ENCODE data around the gene DPH1.
"Not testable (repeated sequence)": the region's sequence is repeated elsewhere in the genome, so short reads cannot be mapped to it uniquely, and the experiment has no call there.

Gene DPH1

DNA sequence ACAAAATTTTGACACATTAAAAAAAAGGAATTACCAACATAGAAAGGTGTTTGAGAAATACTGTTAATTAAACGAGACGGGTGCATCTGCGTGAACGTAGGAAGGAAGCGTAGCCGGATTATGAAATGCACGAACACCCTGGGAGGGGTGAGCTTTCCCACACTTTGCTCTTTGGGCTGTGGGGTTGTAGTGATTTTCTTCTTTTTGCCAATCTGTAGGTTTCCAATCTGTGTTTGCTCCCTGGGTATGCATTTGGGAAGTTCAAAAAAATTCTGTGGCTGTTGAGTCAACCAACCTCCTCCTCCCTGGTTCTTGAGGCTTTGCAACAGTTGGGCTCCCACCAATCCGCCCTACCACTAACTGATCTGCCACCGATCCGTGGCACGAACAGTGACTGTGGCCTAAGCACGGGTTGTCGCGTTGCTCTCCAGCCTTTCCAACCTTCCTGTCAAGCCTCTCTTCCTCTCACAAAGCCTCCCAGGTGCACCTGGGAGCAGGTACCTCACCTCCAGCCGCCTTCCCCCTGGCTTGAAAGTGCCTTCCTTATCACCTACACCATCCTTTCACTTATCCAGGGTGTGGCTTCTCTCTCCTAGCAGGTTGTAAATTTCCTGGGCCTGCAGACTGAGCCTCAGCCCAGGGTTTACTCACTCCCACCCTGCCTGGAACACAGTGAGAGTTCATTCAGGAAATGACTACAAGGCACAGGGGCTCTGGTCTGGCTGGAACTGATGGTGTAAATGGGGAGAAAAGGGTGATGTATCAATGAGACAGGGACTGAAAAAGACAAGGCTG lies 21.4 kb upstream of the DPH1 start:
- FAIRE-seq (no peak), DNase-seq (ENCODE audit: low spot score) (no peak)

DNA sequence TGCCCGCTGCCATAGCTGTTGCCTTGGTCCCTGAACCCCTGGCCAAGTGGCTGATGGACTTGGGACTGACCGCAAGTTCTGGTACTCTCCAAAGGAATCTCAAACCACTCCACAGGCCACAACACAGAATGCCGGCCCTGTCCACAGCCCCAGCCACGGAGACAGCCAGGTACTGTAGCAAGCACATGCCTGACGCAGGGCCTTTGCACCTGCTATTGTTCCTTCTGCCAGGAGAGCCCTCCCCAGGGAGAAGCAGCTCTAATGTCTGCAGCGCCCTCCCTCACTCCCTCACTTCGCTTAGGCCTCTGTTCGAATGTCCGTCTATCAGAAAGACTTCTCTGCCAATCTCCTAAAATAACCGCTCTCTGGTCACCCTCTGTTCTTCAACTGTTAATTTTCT lies 20.2 kb upstream of the DPH1 start:
- no peak for FAIRE-seq
- no peak for DNase-seq (ENCODE audit: low spot score)

DNA sequence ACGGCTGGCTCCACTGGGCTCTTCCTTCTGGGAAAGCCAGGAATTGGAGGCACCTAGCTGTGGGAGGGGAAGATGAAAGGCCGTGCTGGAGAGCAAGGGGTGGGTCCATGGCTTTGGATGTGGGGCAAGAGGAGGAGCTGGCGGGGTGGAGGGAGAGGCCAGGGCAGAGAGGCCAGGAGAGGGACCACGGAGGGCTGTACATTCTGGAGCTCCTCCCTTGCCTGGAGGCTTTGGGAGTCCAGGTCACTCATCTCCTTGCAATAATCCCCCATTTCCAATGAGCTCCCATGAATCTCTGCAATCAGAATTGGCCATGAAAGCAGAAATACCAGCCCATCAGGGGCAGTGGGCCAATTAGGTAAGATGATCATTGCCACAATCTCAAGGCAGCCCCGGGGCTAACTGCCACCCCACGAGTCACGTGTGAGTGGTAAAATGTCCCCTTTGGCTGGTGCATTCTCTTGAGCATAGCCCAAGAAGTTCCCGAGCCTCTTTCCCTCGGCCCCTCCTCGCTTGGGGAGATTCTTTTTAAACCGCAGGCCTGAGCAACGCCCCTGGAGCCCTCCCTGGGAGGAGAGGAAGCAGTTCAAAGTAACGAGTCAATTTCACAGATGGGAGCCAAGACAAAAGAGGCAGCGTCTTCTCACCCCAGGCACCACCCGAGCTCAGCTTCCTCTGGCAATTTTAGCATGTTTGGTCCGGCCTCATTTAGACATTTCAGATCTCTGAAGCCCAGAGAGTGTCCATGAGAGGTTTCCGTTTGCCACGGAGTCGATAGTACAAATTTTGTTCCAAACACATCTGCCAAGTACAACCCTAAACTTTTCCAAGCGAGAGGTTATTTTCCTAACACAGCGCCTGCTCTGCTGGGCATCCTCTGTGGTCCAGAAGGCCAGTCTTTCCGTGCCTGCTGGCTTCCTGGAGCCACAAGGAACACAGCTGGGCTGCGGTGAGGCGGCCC lies 18.3 kb upstream of the DPH1 start:
- FAIRE-seq = no peak
- DNase-seq (ENCODE audit: low spot score) = no peak

DNA sequence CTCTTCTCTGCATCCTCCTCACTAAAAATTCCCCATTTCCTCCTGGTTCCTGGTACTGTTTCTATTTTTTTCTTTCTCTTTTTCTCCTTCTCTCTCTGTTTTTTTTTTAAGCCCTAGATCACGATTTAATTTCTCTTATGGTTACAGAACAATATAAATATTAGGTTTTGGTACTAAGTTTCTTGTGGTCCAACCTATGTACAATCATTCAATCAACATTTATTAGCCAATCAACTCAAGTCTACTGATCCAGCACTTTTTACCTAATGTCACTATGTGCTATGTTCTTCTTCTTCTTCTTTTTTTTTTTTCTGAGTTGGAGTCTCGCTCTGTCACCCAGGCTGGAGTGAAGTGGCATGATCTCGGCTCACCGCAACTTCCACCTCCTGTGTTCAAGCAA lies 17.5 kb upstream of the DPH1 start:
- FAIRE-seq (no peak), DNase-seq (ENCODE audit: low spot score) (no peak)

DNA sequence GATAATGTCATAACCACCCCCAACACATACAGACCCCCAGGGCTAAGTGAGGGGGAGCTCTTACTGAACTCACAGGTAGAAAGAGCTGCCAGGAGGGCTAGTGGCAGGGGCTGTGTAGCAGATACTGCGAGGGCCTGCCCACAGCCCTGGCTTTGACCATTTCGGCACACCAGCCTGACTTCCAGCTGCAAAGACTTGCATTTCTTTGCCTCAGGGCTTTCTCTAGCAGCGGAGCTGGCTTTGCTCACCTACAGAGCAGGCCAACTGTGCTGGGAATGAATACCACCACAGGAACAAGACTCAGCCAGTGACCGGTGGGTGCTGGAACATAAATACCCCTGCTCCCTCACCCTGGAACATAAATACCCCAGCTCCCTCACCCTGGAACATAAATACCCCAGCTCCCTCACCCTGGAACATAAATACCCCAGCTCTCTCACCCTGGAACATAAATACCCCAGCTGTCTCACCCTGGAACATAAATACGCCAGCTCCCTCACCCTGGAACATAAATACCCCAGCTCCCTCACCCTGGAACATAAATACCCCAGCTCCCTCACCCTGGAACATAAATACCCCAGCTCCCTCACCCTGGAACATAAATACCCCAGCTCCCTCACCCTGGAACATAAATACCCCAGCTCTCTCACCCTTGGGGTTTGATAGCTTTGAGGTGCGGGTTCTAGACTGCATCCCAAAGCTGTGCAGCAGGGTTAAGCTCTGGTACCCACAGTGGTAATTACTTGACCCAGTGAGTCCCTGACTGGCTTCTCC lies 16.5 kb upstream of the DPH1 start:
- not testable (repeated sequence) for FAIRE-seq

DNA sequence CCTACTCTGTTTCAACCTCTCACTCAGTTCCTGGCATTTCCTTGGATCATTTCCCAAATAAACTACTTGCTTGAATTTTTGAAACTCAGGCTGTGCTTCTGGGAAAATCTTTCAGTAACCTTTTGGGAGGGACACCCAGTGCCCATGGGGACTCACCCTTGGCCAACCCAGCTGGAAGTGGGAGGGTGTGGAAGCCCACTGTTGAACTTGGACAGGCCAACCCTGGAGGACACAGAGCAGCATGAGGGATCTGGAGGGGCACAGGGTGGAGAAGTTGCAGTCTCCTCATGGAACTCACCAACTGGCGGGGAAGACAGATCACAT lies 16.0 kb upstream of the DPH1 start:
- DNase-seq (ENCODE audit: low spot score) = no peak
- no peak for FAIRE-seq

More for the DNA sequence above, 16.5 kb upstream of the DPH1 start:
- not testable (repeated sequence) for DNase-seq (ENCODE audit: low spot score)

DNA sequence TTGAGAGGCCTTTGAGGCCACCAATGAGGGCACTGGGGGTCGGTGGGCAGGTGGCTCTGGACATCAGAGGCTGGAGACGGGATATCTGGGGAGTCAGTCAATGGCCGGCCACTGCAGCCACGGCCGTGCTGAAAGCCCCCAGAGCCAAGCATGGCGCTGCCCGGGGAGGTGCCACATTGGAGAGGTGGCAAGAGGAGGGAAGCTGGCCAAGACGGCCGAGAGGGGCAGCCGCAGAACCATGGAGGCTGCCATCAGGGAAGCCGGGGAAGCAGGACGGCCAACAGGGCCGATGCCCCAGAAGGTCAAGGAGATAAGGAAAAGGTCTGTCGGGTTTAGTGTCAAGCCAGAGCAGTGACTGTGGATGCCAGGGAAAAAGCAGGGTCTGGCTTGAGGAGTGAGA lies 14.6 kb upstream of the DPH1 start:
- FAIRE-seq = no peak
- no peak for DNase-seq (ENCODE audit: low spot score)

DNA sequence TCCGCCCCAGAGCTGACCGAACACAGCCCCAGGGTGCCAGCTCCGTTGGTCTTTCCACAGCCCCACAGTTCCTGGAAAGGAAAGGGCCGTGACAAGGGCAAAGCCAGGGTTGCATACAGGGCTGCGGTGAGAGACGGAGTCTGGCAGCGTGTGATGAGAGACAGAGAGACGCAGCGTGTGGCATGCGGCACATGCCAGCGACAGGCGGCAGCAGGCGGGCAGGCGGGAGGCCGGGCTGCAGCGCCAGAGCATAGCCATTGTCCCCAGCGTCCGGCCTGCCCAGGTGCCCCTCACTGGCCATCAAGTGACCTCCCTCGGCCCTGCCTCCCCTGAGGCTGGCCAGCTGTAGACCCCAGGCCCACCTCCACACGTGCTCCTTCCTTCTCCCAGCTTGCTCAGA lies 13.5 kb upstream of the DPH1 start:
- DNase-seq (ENCODE audit: low spot score) (no peak), FAIRE-seq (no peak)

DNA sequence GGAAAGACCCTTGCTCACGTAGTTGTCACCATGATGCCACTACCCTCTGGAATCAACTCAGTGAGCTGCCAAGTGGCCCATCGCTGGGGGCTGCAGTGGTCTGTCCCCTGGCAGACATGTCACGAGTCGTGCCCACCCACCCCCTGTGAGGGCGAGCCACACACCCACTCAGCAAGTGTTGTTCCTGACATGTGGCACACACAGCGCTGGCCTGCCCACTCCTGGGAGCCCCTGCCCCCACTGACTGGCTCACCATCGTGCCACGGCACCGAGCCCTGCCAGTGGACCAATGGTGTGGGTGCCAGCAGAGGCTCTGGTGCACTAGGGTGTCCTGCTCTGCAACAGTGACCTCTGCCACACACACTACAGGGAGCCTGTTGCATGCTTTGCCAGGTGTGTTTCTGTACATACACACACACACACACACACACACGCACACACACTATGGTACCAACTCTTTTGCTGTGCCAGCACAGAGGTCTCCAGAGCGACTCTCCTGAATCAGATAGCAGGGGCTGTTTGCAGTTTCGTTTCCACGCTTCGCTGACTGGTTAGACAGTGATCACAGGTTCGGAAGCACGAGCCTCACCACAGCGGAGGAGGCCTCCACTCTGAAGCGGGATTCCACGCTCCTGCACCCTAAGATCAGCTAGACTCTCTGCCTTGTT lies 12.5 kb upstream of the DPH1 start:
- DNase-seq (ENCODE audit: low spot score) = no peak
- no peak for FAIRE-seq

DNA sequence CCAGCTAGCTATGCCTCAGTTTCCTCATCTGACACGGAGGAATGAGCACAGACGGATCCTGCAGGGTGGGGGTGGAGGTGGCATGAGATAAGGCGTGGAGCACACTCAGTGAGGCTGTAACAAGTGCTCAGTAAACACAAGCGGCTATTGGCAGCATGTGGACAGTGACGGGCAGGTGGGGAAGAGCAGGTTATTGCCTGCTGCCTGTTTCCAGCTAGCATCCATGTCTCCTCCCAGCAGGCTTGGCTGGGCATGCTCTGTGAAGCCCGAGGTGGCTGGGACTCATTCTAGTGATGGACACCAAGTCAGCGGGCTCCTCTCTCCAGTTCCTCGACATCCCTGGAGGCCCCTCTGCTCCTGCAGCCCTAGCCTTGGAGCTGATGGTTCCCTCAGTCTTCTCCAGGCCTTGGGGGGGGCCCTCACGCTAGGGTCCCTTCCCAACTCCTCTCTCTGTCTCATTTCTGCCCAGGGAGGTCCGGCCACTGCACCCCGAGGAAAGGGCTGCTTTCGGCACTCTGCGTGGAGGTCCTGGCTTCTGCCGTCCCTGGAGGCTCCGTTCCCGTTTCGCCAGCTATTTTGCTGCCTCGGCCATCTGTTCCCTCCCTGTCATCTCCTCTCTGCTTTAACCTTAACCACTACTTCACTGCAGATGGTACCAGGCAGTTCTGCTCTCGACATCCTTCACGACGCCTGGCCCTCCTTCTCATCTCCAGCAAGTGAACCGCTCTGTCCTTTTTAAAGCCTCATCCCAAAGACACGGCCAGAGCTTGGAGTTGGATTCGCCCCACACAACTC lies 11.0 kb upstream of the DPH1 start:
- no peak for DNase-seq (ENCODE audit: low spot score)
- FAIRE-seq = no peak

DNA sequence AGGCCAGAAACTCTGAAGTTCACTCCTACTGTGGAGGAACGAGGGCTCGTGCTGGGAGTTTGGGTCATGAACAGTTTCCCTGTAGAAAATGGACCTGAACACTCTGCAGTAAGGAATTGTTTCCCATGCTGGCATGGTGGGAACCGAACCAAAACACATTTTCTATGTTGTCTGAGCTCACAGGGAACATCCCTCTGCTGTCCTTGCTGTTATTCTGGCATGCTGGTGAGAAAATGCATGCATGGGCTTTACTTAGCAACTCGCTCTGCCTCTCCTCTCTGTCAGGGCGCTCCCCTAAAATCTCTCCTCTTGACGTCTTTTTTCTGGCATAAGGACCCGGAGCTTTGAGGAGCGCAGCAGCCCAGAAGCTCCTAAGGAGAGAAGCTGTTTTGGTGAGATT lies 10.2 kb upstream of the DPH1 start:
- FAIRE-seq (no peak), DNase-seq (ENCODE audit: low spot score) (no peak)

DNA sequence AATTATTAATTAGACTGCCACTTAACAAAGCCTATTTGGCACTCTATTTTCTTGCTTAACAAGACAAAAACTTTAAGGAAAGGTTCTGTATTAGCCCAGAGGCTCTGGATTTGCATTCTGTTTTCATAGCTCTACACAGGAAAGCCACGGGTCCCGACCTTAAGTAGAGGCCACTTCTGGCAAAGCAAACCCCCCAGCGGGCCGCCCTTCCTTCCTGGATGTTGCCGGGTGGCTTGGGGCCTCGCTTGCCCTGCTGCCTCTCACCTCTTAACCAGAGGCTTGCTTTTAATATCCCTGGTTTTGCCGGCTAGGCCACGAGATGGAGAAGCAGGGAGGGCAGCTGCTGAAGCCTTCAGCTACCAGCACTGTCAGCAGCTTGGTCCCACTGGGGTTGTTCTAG lies 9.2 kb upstream of the DPH1 start:
- no peak for FAIRE-seq
- DNase-seq (ENCODE audit: low spot score) = no peak

DNA sequence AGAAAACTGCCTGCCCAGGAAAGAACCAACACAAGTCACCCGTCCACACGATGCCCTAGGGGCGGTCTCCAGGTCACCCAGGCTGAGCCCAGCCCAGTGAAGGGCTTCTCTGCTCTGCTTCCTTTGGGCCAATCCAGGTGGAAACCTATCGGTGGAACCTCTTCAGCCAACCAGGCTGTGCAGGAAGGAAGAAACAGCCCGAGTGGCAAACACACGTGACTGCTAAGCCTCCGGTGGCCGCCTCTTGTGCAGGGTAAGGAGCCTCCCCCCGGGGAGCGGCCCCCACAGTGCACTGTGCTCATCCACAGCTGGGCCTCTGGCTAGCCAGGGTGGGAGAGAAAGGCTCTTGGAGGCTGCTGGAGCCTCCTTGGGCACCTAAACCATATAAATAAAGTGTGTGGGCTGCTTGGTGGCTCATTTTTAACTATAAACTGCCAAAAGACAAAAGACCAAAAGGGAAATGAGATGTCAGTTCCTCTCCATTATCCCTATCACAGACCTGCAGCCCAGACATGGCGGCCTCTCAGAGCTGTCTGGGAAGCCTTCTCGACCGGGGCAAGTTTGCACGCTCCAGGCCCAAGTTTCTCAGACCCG lies 7.2 kb upstream of the DPH1 start:
- DNase-seq (ENCODE audit: low spot score) = no peak
- FAIRE-seq = no peak

DNA sequence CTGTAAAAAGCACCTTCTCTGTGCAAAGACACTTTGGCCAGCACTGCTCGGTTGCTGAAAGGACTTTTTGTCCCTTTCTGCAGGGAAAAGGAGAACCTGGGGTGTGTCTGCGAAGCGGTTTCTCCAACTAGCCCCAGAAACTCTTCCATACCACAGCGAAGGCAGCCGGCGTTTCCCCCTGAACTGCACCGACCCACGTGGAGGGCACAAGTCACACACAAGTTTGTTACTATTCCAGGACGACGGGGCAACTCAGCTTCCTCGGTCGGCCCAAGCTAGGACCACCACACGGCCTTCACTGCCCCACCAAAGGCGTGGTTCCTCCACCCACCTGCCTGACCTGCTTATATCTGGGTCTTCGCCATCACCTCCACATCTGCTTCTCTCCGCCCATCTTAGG lies 6.7 kb upstream of the DPH1 start:
- FAIRE-seq (no peak), DNase-seq (ENCODE audit: low spot score) (no peak)

DNA sequence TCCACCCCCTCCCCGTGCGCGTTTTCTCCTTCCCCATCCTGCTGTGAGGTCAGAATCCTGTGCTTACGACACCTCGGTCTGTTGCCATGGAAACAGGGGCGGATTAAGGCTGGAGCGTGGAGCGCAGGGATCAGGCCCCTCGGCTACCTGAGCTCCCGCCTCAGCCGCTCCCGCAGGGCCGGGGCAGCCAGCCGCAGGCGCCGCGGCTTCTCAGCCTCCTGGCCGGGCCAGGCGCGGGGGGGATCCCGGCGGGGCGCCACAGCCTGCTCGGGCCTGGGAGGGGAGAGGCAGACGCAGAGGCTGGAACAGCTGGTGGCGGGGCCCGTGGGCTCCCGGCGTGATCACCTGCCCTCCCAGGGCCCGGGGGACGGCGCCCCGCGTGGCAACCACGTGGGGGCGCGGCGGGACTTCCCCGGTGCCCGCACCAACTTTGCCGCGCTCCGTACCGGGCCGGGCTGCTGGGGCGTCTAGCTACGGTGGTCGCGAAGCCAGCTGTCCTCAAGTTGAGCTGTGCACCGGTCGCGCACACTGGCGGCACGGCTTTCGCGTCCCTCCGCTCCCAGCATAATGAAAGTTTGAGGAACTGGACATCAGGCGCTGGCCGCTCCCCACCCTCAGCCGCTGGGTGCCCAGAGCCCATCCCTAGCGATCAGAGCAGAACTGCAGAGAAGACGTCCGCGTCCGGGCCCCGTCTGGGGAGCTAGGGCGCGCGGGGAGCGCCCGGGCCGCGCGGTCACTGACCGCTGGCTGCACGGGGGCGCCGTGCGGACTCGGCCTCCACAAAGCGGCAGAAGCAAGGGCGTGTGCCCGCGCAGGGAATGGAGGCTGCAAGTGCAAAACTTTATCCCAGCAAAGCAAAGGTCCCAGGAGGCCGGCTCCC lies 6.0 kb upstream of the DPH1 start:
- FAIRE-seq (no peak), DNase-seq (ENCODE audit: low spot score) (no peak)

DNA sequence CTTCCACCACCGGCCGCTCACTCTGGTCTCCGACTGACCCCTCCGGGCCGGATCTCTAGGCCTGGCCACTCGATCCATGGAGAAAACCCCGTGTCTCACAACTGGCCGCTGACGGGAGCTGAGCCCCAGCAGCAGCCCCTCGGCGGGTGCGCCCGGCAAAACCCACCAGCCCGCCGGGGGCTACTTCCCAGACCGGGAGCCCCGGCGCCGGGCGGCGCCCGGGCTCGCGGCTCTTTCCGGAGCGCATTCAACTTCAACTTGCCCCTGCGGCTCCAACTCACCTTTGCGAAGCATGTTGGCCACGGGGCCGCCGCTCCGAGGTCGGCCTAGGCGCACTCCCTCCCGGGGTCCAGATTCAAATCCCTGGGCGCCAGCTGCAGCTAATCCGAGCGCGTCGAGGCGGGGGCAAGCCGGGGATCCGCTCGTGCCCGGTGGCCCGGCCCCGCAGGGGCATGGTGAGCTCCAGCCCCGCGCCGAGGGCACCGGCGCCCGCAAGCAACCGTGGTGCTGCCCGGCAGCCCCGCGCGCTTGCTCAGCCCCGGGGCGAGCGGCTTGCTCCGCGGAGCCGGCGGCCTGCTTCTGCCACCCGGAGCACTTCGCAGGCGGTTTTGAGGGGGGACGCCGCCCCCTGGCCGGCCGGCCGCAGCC lies 5.3 kb upstream of the DPH1 start:
- FAIRE-seq = no peak
- no peak for DNase-seq (ENCODE audit: low spot score)

DNA sequence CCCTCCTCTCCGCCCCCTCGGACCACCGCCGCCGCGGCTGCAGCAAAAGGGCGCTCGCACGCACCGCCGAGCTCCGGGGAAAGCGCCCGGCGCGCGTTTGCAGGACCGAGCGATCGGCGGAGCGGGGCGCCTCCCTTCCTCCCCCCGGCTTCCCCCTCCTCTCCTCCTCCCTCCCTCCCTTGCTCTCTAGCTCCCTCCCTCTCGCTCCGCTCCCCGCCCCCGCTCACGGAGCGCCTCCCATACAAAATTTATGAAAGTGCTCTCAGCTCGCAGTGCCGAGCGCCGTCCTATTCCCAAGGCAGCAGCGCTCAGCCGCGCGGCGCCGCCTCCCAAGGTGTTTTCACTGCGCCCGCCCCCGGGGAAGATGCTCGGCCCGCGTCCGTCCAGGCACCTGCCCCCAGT lies 4.7 kb upstream of the DPH1 start, which contains the start of gene RTN4RL1:
Gene RTN4RL1, minus strand, starts transcription at position 115 of the 402 bp plus-strand sequence. CDS start 469 bp downstream, outside the sequence.
- no peak for FAIRE-seq
- DNase-seq (ENCODE audit: low spot score) = no peak

DNA sequence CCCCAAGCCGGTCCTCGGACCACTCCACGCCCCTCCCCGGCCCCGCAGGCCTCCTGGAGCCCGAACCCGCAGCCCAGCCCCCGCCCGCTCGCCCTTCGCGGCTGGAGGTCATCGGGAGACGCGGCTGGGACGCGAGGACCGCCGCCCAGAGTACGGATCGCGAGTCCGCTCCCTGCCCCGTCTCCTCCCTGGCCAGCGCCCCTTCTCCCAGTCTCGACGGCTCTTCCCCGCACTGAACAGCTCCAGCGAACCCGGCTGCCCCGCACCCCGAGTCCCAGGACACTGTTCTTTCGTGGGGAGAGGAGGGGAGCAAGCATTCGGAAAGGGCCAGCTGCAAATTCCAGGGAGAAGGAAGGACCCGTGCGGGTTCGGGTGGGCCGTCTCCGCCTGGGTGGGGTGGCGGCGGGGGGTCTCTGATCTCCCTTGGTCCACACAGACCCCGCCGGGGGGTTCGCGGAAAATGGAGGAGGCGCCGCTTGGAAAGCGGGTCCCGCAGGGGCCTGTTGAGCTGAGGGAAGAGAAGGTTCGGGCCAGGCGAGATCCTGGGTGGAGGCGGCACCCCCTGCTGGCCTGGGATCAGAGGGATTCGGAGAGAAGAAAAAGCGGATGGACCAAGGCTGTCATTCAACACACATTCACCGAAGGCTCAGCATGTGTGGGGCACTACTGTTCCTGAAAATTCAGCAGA lies 4.2 kb upstream of the DPH1 start:
- FAIRE-seq (no peak), DNase-seq (ENCODE audit: low spot score) (no peak)
